ENCODE results near the gene E2F7. TPM values are rescaled to one million over a fixed set of nuclear protein-coding genes. Genes with fewer than 3 reads are reported as not detected.

The E2F7 gene
- polyA plus RNA-seq, 1 donor from 2014 or later, result 0.48 TPM

- Histone ChIP-seq H3K36me3 (ENCODE audit: insufficient read depth, low read length) (no peaks in the 10 kb centered on the region), H2AFZ (ENCODE audit: low read depth, low read length) (no peak overlapping the region)
These were observed 25.1 kb downstream of the E2F7 start for GRCh38 chr12:77040231-77040630.

DNA sequence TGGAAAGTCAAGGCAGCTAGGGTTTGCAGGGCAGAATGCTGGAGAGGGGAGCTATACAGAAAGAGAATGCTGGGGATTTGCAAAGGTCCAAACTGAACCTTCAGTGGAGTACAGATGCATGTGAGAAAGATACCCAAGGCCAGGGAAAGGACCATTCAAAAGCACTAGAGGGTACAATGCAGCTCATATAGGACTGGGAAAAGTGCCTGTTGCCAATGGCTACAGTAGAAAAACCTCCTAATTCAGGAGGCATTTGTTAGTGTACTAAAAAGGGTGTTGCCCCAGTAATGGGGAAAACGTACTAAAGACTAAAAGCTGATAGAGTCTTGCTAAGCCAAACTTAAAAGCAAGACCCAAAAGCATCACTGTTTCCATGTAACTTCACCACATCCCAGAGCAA is 30.1 kb downstream of the E2F7 start:
- no peaks in the 10 kb centered on the region for H3K79me2 ChIP-seq (replicated peaks; ENCODE audit: insufficient read depth, low read length)
- no peaks in the 10 kb centered on the region for H3K27me3 ChIP-seq (ENCODE audit: insufficient read depth, low read depth, low read length)
- H3K27ac ChIP-seq (ENCODE audit: low read length), result no peak overlapping the region
- H3K9me3 ChIP-seq (ENCODE audit: low read length), result no peaks in the 10 kb centered on the region
- no peak overlapping the region for H3K9ac ChIP-seq (ENCODE audit: low read length)
- no peak overlapping the region for H2AFZ ChIP-seq (ENCODE audit: low read depth, low read length)
- H3K4me3 ChIP-seq (ENCODE audit: low read length), result no peak overlapping the region
- H3F3A ChIP-seq (ENCODE audit: insufficient read depth, low read length, poor library complexity, severe bottlenecking), result no peaks in the 10 kb centered on the region
- no peaks in the 10 kb centered on the region for H3K9me2 ChIP-seq (ENCODE audit: insufficient read depth, low read length)
- H3K4me2 ChIP-seq (ENCODE audit: low read length), result no peak overlapping the region
- TF ChIP-seq EZH2 (IDR thresholded peaks at IDR 0.05; ENCODE audit: borderline replicate concordance, insufficient read depth, low read length, poor library complexity, severe bottlenecking) (no peak), TAF1 (IDR thresholded peaks at IDR 0.05; ENCODE audit: low read depth) (no peak), MXI1 (conservative IDR thresholded peaks at IDR 0.05; ENCODE audit: poor library complexity, severe bottlenecking) (no peak), POLR2AphosphoS5 (IDR thresholded peaks at IDR 0.05) (no peak), CTCF (IDR thresholded peaks at IDR 0.05; ENCODE audit: poor library complexity, severe bottlenecking) (no peak), SMC3 (conservative IDR thresholded peaks at IDR 0.05; ENCODE audit: poor library complexity) (no peak), EP300 (conservative IDR thresholded peaks at IDR 0.05; ENCODE audit: poor library complexity, severe bottlenecking) (no peak), RAD21 (conservative IDR thresholded peaks at IDR 0.05) (no peak)
- TF ChIP-seq, protein P1, sequence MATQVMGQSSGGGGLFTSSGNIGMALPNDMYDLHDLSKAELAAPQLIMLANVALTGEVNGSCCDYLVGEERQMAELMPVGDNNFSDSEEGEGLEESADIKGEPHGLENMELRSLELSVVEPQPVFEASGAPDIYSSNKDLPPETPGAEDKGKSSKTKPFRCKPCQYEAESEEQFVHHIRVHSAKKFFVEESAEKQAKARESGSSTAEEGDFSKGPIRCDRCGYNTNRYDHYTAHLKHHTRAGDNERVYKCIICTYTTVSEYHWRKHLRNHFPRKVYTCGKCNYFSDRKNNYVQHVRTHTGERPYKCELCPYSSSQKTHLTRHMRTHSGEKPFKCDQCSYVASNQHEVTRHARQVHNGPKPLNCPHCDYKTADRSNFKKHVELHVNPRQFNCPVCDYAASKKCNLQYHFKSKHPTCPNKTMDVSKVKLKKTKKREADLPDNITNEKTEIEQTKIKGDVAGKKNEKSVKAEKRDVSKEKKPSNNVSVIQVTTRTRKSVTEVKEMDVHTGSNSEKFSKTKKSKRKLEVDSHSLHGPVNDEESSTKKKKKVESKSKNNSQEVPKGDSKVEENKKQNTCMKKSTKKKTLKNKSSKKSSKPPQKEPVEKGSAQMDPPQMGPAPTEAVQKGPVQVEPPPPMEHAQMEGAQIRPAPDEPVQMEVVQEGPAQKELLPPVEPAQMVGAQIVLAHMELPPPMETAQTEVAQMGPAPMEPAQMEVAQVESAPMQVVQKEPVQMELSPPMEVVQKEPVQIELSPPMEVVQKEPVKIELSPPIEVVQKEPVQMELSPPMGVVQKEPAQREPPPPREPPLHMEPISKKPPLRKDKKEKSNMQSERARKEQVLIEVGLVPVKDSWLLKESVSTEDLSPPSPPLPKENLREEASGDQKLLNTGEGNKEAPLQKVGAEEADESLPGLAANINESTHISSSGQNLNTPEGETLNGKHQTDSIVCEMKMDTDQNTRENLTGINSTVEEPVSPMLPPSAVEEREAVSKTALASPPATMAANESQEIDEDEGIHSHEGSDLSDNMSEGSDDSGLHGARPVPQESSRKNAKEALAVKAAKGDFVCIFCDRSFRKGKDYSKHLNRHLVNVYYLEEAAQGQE (IDR thresholded peaks at IDR 0.05; ENCODE audit: borderline replicate concordance), result no peak
- H3K36me3 ChIP-seq (ENCODE audit: insufficient read depth, low read length), result no peaks in the 10 kb centered on the region
- H4K20me1 ChIP-seq (ENCODE audit: insufficient read depth), result no peaks in the 10 kb centered on the region

More at GRCh38 chr12:77040231-77040630, 25.1 kb downstream of the E2F7 start:
- Histone ChIP-seq H4K20me1 (ENCODE audit: insufficient read depth) (no peaks in the 10 kb centered on the region), H3K9me2 (ENCODE audit: insufficient read depth, low read length) (no peaks in the 10 kb centered on the region), H3K79me2 (replicated peaks; ENCODE audit: insufficient read depth, low read length) (no peaks in the 10 kb centered on the region), H3K27me3 (ENCODE audit: insufficient read depth, low read depth, low read length) (no peaks in the 10 kb centered on the region), H3F3A (ENCODE audit: insufficient read depth, low read length, poor library complexity, severe bottlenecking) (no peaks in the 10 kb centered on the region), H3K27ac (ENCODE audit: low read length) (no peak overlapping the region), H3K4me2 (ENCODE audit: low read length) (no peak overlapping the region), H3K9me3 (ENCODE audit: low read length) (no peaks in the 10 kb centered on the region), H3K9ac (ENCODE audit: low read length) (no peak overlapping the region), H3K4me3 (ENCODE audit: low read length) (no peak overlapping the region)
- TF ChIP-seq POLR2AphosphoS5 (IDR thresholded peaks at IDR 0.05) (no peak), SMC3 (conservative IDR thresholded peaks at IDR 0.05; ENCODE audit: poor library complexity) (no peak), EZH2 (IDR thresholded peaks at IDR 0.05; ENCODE audit: borderline replicate concordance, insufficient read depth, low read length, poor library complexity, severe bottlenecking) (no peak), TAF1 (IDR thresholded peaks at IDR 0.05; ENCODE audit: low read depth) (no peak), MXI1 (conservative IDR thresholded peaks at IDR 0.05; ENCODE audit: poor library complexity, severe bottlenecking) (no peak), CTCF (IDR thresholded peaks at IDR 0.05; ENCODE audit: poor library complexity, severe bottlenecking) (no peak), RAD21 (conservative IDR thresholded peaks at IDR 0.05) (no peak), EP300 (conservative IDR thresholded peaks at IDR 0.05; ENCODE audit: poor library complexity, severe bottlenecking) (no peak)
- TF ChIP-seq, protein P1 (IDR thresholded peaks at IDR 0.05; ENCODE audit: borderline replicate concordance), result no peak

Measured in neural cell (in vitro differentiated cells).